Fibroblast of gingiva (primary cell): ENCODE results near the gene PRTFDC1.

ENCODE experiments used
- DNase-seq: peaks from one replicate; pipeline ENCODE4 v3.0.0-alpha.2; 2011; ENCODE audit warnings: low read depth

PRTFDC1 gene

DNA sequence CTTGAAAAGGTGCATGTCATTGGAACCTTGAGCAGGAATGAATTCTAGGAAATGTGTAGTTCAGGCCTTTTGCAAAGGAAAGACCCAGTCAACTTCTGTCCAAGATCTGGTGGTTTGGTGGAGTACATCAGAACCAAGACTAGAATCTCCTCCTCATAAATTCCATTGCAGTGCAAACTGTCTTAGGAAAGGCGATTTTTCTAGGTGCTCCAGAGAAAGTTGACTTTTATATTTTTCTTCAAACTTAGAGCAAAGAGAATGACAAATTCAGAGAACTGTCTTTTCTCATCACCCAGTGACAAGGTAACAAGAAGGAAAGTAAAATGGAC lies 50.0 kb downstream of the PRTFDC1 start:
- no peak for DNase-seq

- peak; percentile 75 for DNase-seq
Measured at GRCh38 chr10:24901686-24902399, 50.6 kb downstream of the PRTFDC1 start.

- DNase-seq, result no peak
Measured at GRCh38 chr10:24900888-24901685, 51.3 kb downstream of the PRTFDC1 start.

GRCh38 chr10:24899571-24899970 lies 52.8 kb downstream of the PRTFDC1 start:
- DNase-seq, result no peak

DNA sequence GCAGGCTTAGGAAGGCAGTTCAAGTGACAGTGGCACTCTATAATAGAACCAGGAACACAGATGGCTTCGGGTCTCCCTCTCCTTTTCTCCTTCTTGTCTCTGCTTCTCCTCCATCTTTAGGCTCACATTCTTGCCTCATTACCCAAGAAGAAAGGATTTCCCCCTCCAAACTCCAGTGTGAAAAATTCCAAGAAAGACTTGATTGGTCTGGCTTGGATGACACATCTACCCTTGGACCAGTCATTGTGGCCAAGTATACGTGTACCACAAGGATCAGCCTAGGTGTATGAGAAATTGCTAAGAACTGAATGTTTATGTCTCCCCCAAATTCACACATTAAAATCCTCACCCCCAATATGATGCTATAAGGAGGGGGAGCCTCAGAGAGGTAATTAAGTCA lies 53.9 kb downstream of the PRTFDC1 start:
- DNase-seq, result no peak

DNA sequence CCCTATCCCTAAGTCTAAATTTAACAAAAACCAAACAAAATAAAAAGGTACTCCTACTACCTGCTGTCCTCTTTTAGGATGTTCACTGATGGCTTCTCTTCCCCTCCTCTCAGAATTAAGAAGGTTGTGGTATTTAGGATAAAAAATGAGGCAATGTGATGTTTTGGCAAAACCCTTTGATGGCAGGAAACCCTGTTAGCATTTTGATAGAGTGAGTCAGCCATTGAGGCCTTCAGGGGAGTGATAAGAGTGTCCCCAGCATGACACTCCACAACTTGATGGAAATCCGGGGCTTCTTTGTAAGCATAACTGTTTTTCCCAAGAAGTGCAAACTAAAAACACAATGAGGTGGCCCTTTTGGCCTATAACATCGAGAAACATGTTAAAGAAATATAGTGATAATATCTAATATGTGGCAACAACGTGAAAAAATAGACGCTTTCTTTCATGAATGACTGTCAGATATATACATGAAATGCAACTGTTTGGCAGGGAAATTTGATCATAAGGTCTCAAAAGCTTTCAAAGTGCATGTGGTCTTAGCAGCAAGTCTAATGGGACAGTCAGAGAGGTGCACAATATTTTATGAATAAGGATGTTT lies 55.0 kb downstream of the PRTFDC1 start:
- peak; percentile 27 for DNase-seq

GRCh38 chr10:24894728-24895127 lies 57.7 kb downstream of the PRTFDC1 start:
- DNase-seq, result peak; percentile 43

- peak; percentile 48 for DNase-seq
Measured at GRCh38 chr10:24894309-24894708, 58.1 kb downstream of the PRTFDC1 start.

- DNase-seq, result peak; percentile 51
Measured at GRCh38 chr10:24893127-24893526, 59.3 kb downstream of the PRTFDC1 start.

- DNase-seq, result peak; percentile 59
Measured at GRCh38 chr10:24891823-24892222, 60.6 kb downstream of the PRTFDC1 start.

- no peak for DNase-seq
Measured at GRCh38 chr10:24889639-24890038, 62.8 kb downstream of the PRTFDC1 start.

GRCh38 chr10:24887855-24888231 lies 64.6 kb downstream of the PRTFDC1 start:
- DNase-seq, result no peak

DNA sequence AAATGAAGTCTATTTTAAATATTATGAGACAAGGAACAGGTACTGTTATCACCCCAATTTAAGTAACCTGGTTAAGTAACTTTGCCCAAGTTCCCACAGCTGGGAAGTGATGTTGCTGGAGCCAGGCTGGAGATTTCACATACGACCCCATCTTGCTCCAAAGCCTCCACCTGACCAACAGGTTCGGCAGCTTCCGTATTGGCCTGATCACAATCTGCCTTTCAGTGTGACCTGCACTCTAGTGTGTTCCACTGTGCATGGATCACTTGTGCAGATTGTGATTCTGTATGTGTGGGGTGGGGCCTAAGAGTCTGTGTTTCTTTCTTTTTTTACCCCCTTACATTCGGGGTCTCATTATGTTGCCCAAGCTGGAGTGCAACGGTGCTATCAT lies 66.1 kb downstream of the PRTFDC1 start:
- no peak for DNase-seq

- no peak for DNase-seq
Measured at GRCh38 chr10:24885551-24886289, 66.7 kb downstream of the PRTFDC1 start.

DNA sequence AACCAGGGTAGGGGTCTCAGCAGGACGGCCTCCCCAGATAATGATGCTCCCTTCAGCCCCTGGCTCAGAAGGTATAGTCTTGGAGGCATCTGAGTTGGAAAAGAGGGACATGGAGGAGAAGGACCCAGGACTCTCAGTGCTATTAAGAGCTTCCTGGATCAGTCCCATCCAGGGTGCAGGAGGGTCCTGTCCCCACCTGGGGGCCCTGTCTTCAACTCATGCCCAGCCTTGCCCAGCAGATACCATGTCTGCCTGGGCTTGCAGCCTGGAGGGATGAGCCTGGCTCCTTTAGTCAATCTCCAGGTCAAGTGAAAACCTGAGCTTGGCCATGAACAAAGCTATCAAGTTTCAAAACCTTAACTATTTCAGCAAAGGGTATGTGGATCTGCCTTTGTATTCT lies 67.6 kb downstream of the PRTFDC1 start:
- DNase-seq, result no peak

GRCh38 chr10:24884316-24884715 lies 68.1 kb downstream of the PRTFDC1 start:
- DNase-seq, result no peak

DNA sequence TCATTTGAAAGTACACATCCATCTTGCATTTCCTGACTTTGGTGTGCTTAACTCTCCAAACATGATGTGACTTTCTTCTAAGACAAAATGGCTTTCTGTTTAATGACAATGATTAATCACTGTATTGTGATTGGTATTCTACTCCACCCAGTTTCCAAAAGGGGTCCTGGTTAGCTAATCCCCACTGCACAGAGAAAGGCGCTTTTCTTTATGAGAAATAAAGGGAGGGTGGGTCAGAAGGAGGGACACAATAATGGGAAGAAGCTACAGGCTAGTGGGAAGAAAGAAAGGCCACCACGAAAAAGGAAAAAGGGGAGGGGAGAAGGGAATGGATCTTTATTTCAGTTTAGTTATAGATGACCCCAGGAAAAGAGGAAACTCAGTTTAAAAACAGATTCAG lies 69.2 kb downstream of the PRTFDC1 start:
- no peak for DNase-seq

GRCh38 chr10:24882047-24882698 lies 70.2 kb downstream of the PRTFDC1 start:
- DNase-seq, result peak; percentile 83

DNA sequence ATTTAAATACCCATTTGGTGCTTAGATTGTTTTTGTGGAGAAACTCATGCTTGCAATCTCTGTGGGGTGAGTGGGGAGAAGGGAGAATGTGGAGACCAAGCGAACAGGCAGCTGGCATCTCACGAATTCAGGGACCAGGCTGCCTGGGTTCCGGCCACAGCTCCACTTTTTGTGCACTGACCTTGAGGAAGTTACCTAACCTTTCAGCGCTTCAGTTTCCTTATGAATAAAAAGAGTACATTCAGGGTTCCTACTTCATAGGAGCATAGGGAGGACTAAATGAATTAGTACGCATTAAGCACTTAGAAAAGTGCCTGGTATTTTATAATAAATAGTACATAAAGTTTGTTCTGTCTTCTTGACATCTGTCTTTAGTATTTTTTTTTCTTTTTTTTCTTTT lies 72.5 kb downstream of the PRTFDC1 start:
- DNase-seq, result no peak

DNA sequence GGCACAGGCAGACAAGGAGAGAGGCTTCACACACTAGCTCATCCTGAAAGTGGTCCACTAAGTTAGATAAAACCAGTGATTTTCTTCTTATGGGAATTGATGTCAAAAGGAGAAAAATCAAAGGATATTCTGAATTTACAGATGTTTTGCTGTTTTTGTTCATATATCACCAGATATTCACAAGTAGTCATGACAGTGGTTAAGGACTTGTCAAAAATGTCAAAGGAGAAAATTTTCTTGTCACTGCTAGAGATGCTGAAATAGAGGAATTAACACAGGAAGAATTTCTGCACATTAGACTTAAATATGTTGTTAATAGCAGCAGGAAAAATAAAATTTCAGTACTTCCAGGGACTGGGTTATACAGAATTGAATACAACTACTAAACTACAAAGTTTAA lies 78.3 kb downstream of the PRTFDC1 start:
- no peak for DNase-seq

DNA sequence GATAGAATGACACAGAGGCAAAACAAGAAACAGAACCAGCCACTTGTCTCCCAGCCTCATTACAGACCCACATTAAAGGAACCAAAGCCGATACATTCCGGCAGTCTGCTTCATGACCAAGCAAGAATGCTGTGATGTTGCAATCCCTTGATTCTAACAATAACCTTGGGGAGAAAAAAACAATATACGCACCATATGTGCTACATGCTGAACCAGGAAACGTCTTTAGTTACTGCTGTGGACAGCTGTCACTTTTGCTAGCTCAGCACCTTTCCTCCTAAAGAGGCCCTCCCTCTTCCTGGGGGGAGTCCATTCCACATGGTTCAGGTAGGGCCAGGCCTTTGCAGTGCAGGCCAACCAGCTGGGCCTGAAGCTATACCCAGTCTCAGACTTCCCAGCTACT lies 79.1 kb downstream of the PRTFDC1 start:
- peak; percentile 95 for DNase-seq

DNA sequence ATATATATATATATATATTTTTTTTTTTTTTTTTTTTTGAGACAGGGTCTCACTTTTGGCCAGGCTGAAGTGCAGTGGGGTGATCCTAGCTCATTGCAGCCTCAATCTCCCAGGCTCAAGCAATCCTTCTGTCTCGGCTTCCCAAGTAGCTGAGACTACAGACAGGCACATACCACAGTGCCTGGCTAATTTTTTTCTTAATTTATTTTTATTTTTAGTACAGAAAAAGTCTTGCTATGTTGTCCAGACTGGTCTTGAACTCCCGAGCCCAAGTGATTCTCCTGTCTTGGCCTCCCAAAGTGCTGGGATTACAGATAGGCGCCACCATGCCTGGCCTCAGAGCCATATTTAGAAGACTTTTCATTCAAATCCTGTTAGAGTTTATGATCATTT lies 79.6 kb downstream of the PRTFDC1 start:
- DNase-seq, result no peak
